DOHH2 (cell line): ENCODE results near the gene ADGRB2.
"Not testable (repeated sequence)": the region's sequence is repeated elsewhere in the genome, so short reads cannot be mapped to it uniquely, and the experiment has no call there.

Source experiments
- H3F3A ChIP-seq: fragments of 200-600 bp; sonication (generic), shearing (Covaris generic); 2 replicates; pipeline ENCODE4 v1.6.0; 2016; ENCODE audit warnings: antibody characterized with exemption, mild to moderate bottlenecking; ENCODE audit not compliant: control insufficient read depth, insufficient read depth
- H3K27ac ChIP-seq: fragments of 200-600 bp; sonication (generic); 2 replicates; pipeline ENCODE4 v1.5.1; 2014; ENCODE audit warnings: low read depth, mild to moderate bottlenecking, low read length, moderate library complexity
- H3K27me3 ChIP-seq: fragments of 200-600 bp; sonication (generic); 2 replicates; pipeline ENCODE4 v1.6.1; 2014; ENCODE audit warnings: mild to moderate bottlenecking, low read length, mixed read lengths; ENCODE audit not compliant: control insufficient read depth
- H3K36me3 ChIP-seq: fragments of 200-600 bp; sonication (generic); 2 replicates; pipeline ENCODE4 v1.6.1; 2014; ENCODE audit warnings: mild to moderate bottlenecking, low read length, moderate library complexity, mixed read lengths; ENCODE audit not compliant: control insufficient read depth
- H3K4me1 ChIP-seq: fragments of 200-600 bp; sonication (generic); 2 replicates; pipeline ENCODE4 v1.6.1; 2014; ENCODE audit warnings: mild to moderate bottlenecking, low read length, mixed read lengths; ENCODE audit not compliant: control insufficient read depth
- H3K4me2 ChIP-seq: fragments of 200-600 bp; sonication (generic); 2 replicates; pipeline ENCODE4 v1.6.0; 2014; ENCODE audit warnings: mild to moderate bottlenecking, low read length, moderate library complexity
- H3K4me3 ChIP-seq: fragments of 200-600 bp; sonication (generic); 2 replicates; pipeline ENCODE4 v1.5.1; 2014; ENCODE audit warnings: mild to moderate bottlenecking, low read length, mixed read lengths
- H3K79me2 ChIP-seq: fragments of 200-600 bp; sonication (generic); 2 replicates; pipeline ENCODE4 v1.6.1; 2014; ENCODE audit warnings: mild to moderate bottlenecking, low read length, mixed read lengths; ENCODE audit not compliant: control insufficient read depth
- H3K9me2 ChIP-seq: fragments of 200-600 bp; sonication (generic); replicated peaks from 2 replicates; pipeline ENCODE4 v1.6.1; 2014; ENCODE audit warnings: mild to moderate bottlenecking, low read length, mixed read lengths; ENCODE audit not compliant: control insufficient read depth
- H3K9me3 ChIP-seq: fragments of 200-600 bp; sonication (generic); 2 replicates; pipeline ENCODE4 v1.6.1; 2014; ENCODE audit warnings: antibody characterized with exemption, low read length, mixed read lengths; ENCODE audit not compliant: control insufficient read depth, insufficient read depth
- H4K20me1 ChIP-seq: fragments of 200-600 bp; sonication (generic); 2 replicates; pipeline ENCODE4 v1.6.0; 2014; ENCODE audit warnings: low read depth, mild to moderate bottlenecking, antibody characterized with exemption, low read length, moderate library complexity; ENCODE audit not compliant: control insufficient read depth, insufficient read depth
- CTCF ChIP-seq: fragments of 200-600 bp; sonication (generic); IDR thresholded peaks from one replicate; pipeline ENCODE4 v1.5.1; 2014; ENCODE audit warnings: antibody characterized with exemption, mild to moderate bottlenecking, low read depth, low read length; ENCODE audit not compliant: poor library complexity, severe bottlenecking
- EZH2phosphoT487 ChIP-seq: fragments of 200-600 bp; sonication (generic); IDR thresholded peaks from 2 replicates; pipeline ENCODE4 v1.6.1; 2017; ENCODE audit warnings: borderline replicate concordance, mild to moderate bottlenecking, antibody characterized with exemption, low read length, moderate library complexity, mixed read lengths

Gene ADGRB2

GRCh38 chr1:31708324-31708723, 55.8 kb downstream of the ADGRB2 start:
- H3K79me2 ChIP-seq = no peaks in the 10 kb centered on the region
- H3K27me3 ChIP-seq = peaks cover 64% of the 10 kb centered on the region
- H3K4me2 ChIP-seq = no peak overlapping the region
- H3K27ac ChIP-seq = no peak overlapping the region
- H4K20me1 ChIP-seq = no peaks in the 10 kb centered on the region
- H3K36me3 ChIP-seq = no peaks in the 10 kb centered on the region
- 0 out of 2 replicates have a peak, but pooled peaks cover 4% of the 10 kb centered on the region for H3K4me1 ChIP-seq
- no peaks in the 10 kb centered on the region for H3F3A ChIP-seq
- H3K4me3 ChIP-seq = no peak overlapping the region
- H3K9me2 ChIP-seq = no peaks in the 10 kb centered on the region
- no peak for TF ChIP-seq CTCF
- no peak for TF ChIP-seq EZH2phosphoT487
- no peaks in the 10 kb centered on the region for H3K9me3 ChIP-seq

- 0 out of 2 replicates have a peak, but pooled peaks cover 4% of the 10 kb centered on the region for H3K4me1 ChIP-seq
- no peaks in the 10 kb centered on the region for H3K79me2 ChIP-seq
- no peaks in the 10 kb centered on the region for H3K9me3 ChIP-seq
- H3K27ac ChIP-seq = no peak overlapping the region
- no peak overlapping the region for H3K4me3 ChIP-seq
- TF ChIP-seq EZH2phosphoT487 = no peak
- no peak for TF ChIP-seq CTCF
- H3K4me2 ChIP-seq = no peak overlapping the region
- no peaks in the 10 kb centered on the region for H4K20me1 ChIP-seq
- no peaks in the 10 kb centered on the region for H3K9me2 ChIP-seq
- no peaks in the 10 kb centered on the region for H3F3A ChIP-seq
- H3K27me3 ChIP-seq = peaks cover 64% of the 10 kb centered on the region
- no peaks in the 10 kb centered on the region for H3K36me3 ChIP-seq
Measured at GRCh38 chr1:31707711-31708110, 56.4 kb downstream of the ADGRB2 start.

- not testable (repeated sequence) for H3K36me3 ChIP-seq, H3K4me1 ChIP-seq, H3K4me3 ChIP-seq, H3K79me2 ChIP-seq, H3K4me2 ChIP-seq, H4K20me1 ChIP-seq, H3K9me2 ChIP-seq, H3F3A ChIP-seq, H3K9me3 ChIP-seq, H3K27ac ChIP-seq
- H3K27me3 ChIP-seq = peaks cover 64% of the 10 kb centered on the region
Measured at GRCh38 chr1:31707059-31707600, 57.0 kb downstream of the ADGRB2 start.

- H3F3A ChIP-seq = no peaks in the 10 kb centered on the region
- TF ChIP-seq EZH2phosphoT487 (no peak), CTCF (no peak)
- 0 out of 2 replicates have a peak, but pooled peaks cover 4% of the 10 kb centered on the region for H3K4me1 ChIP-seq
- H3K79me2 ChIP-seq = no peaks in the 10 kb centered on the region
- no peaks in the 10 kb centered on the region for H3K9me3 ChIP-seq
- H3K4me3 ChIP-seq = no peak overlapping the region
- peaks cover 60% of the 10 kb centered on the region for H3K27me3 ChIP-seq
- no peaks in the 10 kb centered on the region for H3K9me2 ChIP-seq
- H3K27ac ChIP-seq = no peak overlapping the region
- no peak overlapping the region for H3K4me2 ChIP-seq
- H4K20me1 ChIP-seq = no peaks in the 10 kb centered on the region
- H3K36me3 ChIP-seq = no peaks in the 10 kb centered on the region
Measured at GRCh38 chr1:31706384-31707058, 57.6 kb downstream of the ADGRB2 start.
